ENCODE measurements around the gene CLDN7.

Gene CLDN7

GRCh38 chr17:7216242-7217112, 45.8 kb downstream of the CLDN7 start:
- peaks cover 48 to 57% of the 10 kb centered on the region in 2 experiments for H3K4me1 ChIP-seq (ENCODE audit: control insufficient read depth in 1 of 2, insufficient read depth in 1 of 2, low read depth in 1 of 2, low read length in 1 of 2)
- no peak overlapping the region for H3K27ac ChIP-seq

GRCh38 chr17:7215652-7216180, 46.6 kb downstream of the CLDN7 start:
- Histone ChIP-seq H3K4me3 (ENCODE audit: low read depth in 1 of 2, low read length in 1 of 2) (no peak overlapping the region), H3K27me3 (peaks cover 17% of the 10 kb centered on the region), H3K9me3 (no peaks in the 10 kb centered on the region), H3K36me3 (no peaks in the 10 kb centered on the region), H3K4me1 (ENCODE audit: control insufficient read depth in 1 of 2, insufficient read depth in 1 of 2, low read depth in 1 of 2, low read length in 1 of 2) (peaks cover 43 to 49% of the 10 kb centered on the region in 2 experiments), H3K27ac (no peak overlapping the region)
- TF ChIP-seq, protein P1, sequence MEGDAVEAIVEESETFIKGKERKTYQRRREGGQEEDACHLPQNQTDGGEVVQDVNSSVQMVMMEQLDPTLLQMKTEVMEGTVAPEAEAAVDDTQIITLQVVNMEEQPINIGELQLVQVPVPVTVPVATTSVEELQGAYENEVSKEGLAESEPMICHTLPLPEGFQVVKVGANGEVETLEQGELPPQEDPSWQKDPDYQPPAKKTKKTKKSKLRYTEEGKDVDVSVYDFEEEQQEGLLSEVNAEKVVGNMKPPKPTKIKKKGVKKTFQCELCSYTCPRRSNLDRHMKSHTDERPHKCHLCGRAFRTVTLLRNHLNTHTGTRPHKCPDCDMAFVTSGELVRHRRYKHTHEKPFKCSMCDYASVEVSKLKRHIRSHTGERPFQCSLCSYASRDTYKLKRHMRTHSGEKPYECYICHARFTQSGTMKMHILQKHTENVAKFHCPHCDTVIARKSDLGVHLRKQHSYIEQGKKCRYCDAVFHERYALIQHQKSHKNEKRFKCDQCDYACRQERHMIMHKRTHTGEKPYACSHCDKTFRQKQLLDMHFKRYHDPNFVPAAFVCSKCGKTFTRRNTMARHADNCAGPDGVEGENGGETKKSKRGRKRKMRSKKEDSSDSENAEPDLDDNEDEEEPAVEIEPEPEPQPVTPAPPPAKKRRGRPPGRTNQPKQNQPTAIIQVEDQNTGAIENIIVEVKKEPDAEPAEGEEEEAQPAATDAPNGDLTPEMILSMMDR (IDR thresholded peaks at IDR 0.05), result no peak

More at GRCh38 chr17:7216242-7217112, 45.8 kb downstream of the CLDN7 start:
- peaks cover 17% of the 10 kb centered on the region for H3K27me3 ChIP-seq
- H3K36me3 ChIP-seq, result no peaks in the 10 kb centered on the region
- H3K9me3 ChIP-seq, result no peaks in the 10 kb centered on the region
- TF ChIP-seq, protein P1 (IDR thresholded peaks at IDR 0.05), result no peak
- H3K4me3 ChIP-seq (ENCODE audit: low read depth in 1 of 2, low read length in 1 of 2), result no peak overlapping the region

DNA sequence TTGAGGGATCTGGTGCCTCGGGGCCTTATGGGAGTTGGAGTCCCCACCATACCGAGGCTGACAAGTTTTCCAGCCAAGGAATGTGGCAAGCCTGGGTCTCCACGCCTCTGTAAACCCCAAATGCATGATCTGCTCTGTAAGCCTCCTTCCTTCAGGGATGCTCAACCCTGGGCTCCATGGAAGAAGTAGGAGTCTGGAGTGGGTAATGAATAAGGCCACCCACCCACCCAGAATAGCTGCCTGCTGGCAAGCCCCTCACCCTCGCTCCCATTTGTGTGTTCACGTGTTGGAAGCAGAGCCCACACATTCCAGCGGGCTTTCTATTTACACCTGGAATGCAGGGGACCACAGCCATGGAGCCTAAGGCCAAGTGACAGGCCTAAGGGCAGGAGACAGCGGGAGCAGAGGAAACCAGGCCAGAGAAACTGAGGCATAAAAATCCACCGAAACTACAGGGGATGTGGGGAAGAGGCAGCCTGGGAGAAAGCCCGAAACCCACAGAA, 47.1 kb downstream of the CLDN7 start:
- Histone ChIP-seq H3K36me3 (no peaks in the 10 kb centered on the region), H3K27ac (peak overlapping the region; percentile 70), H3K9me3 (no peaks in the 10 kb centered on the region), H3K4me1 (ENCODE audit: control insufficient read depth in 1 of 2, insufficient read depth in 1 of 2, low read depth in 1 of 2, low read length in 1 of 2) (peaks cover 38 to 44% of the 10 kb centered on the region in 2 experiments), H3K27me3 (peaks cover 17% of the 10 kb centered on the region), H3K4me3 (ENCODE audit: low read depth in 1 of 2, low read length in 1 of 2) (peak overlapping the region; percentile 56 to 76)
- TF ChIP-seq, protein P1 (IDR thresholded peaks at IDR 0.05), result no peak

DNA sequence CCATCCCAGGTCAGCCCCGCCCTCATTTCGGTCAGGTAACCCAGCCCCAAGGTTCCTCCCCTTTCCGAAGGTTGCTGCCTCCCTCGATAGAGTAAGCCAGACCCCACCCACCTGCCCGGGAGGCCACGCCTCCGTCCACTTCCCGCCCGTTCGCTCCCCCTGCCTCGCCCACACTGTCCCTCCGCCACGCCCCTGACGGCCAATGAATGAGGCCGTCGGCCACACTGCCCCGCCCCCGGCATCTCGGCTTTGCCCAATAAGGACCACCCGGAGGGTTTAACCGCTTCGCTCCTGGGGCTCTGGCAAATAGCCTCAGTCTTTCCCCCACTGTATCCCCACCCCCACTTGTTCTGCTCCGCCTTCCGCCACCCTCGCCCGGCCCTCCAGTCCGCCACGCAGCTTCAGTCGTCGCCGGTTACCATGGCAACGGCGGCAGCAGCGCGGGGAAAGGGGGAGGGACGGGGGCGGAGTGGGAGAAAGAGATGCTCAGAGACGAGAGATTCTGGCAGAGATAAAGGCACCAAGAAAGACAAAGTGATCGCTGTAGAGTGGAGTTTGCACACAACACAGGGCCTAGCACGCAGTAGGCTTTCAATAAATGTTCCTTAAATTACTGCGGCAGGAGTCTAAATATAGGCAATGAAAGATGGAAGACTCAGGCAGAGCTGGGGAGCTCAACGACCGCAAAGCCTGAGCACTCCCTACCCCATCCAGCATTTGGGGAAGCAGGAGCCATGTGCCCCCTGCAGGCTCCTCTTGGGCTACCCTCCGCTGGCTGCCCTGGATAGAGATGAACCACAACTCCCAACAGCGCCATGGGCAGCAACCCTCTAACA, 47.8 kb downstream of the CLDN7 start:
- H3K27ac ChIP-seq, result peak overlapping the region; percentile 70

DNA sequence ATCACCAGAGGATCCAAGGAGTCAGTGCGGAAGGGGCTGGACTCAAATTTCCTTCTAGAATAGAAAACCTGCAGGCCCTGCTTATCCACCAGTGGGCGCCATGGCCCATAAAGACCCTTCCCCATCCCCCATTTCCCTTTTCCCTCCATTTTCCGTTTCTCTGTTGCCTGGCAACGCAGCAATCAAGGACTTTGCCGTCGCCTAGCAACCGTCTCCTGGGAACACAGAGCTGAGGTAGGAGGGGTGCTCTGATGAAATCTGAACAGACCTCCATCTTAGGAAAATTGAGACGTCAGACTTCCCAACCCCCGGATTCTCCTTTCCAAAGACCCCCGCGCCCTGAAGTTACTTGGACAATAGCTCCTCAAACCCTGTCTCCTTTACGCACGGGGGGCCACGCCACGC, 48.4 kb downstream of the CLDN7 start:
- peaks cover 31 to 37% of the 10 kb centered on the region in 2 experiments for H3K4me1 ChIP-seq (ENCODE audit: control insufficient read depth in 1 of 2, insufficient read depth in 1 of 2, low read depth in 1 of 2, low read length in 1 of 2)
- TF ChIP-seq, protein P1 (IDR thresholded peaks at IDR 0.05), result no peak
- peaks cover 17% of the 10 kb centered on the region for H3K27me3 ChIP-seq
- H3K4me3 ChIP-seq (ENCODE audit: low read depth in 1 of 2, low read length in 1 of 2), result peak overlapping the region; percentile 56 to 76
- H3K9me3 ChIP-seq, result no peaks in the 10 kb centered on the region
- no peaks in the 10 kb centered on the region for H3K36me3 ChIP-seq
- H3K27ac ChIP-seq, result peak overlapping the region; percentile 70

More for the DNA sequence above, 47.8 kb downstream of the CLDN7 start:
- Histone ChIP-seq H3K36me3 (no peaks in the 10 kb centered on the region), H3K4me1 (ENCODE audit: control insufficient read depth in 1 of 2, insufficient read depth in 1 of 2, low read depth in 1 of 2, low read length in 1 of 2) (peaks cover 35 to 42% of the 10 kb centered on the region in 2 experiments), H3K9me3 (no peaks in the 10 kb centered on the region), H3K4me3 (ENCODE audit: low read depth in 1 of 2, low read length in 1 of 2) (peak overlapping the region; percentile 56 to 76), H3K27me3 (peaks cover 17% of the 10 kb centered on the region)
- TF ChIP-seq, protein P1 (IDR thresholded peaks at IDR 0.05), result no peak
